Fibroblast of skin of abdomen (primary cell): Measurements from ENCODE around the gene RTEL1. TPM values are rescaled to one million over a fixed set of nuclear protein-coding genes. Genes with fewer than 3 reads are reported as not detected.
"Not testable (repeated sequence)": the region's sequence is repeated elsewhere in the genome, so short reads cannot be mapped to it uniquely, and the experiment has no call there.

Experiments
- DNase-seq: peaks from one replicate; pipeline ENCODE4 v3.0.0-alpha.2; 2013
- polyA plus RNA-seq, 2 experiments: library from polyadenylated mRNA; unstranded; fragments of 120-200 nt; gene quantifications; one replicate each; pipeline ENCODE4 v1.2.1, GENCODE V29; 2013; ENCODE audit not compliant: insufficient read length in 2 of 2

The RTEL1 gene, protein sequence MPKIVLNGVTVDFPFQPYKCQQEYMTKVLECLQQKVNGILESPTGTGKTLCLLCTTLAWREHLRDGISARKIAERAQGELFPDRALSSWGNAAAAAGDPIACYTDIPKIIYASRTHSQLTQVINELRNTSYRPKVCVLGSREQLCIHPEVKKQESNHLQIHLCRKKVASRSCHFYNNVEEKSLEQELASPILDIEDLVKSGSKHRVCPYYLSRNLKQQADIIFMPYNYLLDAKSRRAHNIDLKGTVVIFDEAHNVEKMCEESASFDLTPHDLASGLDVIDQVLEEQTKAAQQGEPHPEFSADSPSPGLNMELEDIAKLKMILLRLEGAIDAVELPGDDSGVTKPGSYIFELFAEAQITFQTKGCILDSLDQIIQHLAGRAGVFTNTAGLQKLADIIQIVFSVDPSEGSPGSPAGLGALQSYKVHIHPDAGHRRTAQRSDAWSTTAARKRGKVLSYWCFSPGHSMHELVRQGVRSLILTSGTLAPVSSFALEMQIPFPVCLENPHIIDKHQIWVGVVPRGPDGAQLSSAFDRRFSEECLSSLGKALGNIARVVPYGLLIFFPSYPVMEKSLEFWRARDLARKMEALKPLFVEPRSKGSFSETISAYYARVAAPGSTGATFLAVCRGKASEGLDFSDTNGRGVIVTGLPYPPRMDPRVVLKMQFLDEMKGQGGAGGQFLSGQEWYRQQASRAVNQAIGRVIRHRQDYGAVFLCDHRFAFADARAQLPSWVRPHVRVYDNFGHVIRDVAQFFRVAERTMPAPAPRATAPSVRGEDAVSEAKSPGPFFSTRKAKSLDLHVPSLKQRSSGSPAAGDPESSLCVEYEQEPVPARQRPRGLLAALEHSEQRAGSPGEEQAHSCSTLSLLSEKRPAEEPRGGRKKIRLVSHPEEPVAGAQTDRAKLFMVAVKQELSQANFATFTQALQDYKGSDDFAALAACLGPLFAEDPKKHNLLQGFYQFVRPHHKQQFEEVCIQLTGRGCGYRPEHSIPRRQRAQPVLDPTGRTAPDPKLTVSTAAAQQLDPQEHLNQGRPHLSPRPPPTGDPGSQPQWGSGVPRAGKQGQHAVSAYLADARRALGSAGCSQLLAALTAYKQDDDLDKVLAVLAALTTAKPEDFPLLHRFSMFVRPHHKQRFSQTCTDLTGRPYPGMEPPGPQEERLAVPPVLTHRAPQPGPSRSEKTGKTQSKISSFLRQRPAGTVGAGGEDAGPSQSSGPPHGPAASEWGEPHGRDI (N-terminal part only)
- 14.6 TPM for polyA plus RNA-seq (2013, experiment 1 of 2; ENCODE audit: insufficient read length)
- polyA plus RNA-seq (2013, experiment 2 of 2; ENCODE audit: insufficient read length), result 16.2 TPM

- peak; percentile 89 for DNase-seq
These were observed at the start of gene RTEL1 for GRCh38 chr20:63657937-63658748. TSS of gene RTEL1 (plus strand) at chr20:63658312. CDS start at chr20:63659403, 1,091 bp downstream.

DNA sequence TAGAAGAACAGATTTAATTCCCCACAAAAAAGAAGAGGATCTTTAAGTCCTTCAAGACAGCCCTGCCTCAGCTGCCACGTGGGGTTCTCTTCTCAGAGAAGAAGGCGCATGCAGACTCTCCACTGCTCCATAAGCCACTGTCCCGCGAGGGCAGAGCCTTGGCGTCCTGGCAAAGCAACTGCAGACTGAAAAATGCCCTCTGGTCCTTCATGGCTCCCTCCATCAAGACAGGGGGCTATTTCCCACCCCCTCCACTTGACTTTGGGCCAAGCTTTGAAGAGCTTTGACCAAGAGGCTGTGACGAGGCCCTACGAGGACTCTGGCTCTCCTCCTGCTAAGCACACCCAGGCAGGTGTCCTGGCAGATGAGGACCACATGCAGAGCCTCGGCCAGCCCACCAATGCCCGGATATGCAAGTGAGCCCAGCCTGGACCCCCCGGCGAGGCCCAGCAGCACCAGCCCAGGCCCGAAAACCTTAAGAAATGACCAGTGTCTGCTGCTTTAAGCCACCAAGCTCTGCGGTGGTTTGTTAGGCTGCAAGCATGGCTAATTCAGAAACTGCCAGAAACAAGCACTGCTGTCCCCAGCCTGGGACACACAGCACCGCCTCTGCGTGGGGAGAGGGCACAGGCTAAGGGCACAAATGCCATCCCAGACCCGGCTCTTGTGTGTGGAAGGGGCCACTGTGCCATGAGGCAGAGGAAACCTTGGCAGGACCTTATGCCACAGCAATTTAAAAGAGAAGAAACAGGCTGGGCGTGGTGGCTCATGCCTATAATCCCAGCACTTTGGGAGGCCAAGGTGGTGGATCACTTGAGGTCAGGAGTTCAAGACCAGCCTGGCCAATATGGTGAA lies 47.3 kb upstream of the RTEL1 start:
- DNase-seq, result no peak

- DNase-seq, result no peak
These were observed 46.5 kb upstream of the RTEL1 start for GRCh38 chr20:63611646-63612045.

GRCh38 chr20:63612276-63612931 lies 45.7 kb upstream of the RTEL1 start:
- no peak for DNase-seq

DNA sequence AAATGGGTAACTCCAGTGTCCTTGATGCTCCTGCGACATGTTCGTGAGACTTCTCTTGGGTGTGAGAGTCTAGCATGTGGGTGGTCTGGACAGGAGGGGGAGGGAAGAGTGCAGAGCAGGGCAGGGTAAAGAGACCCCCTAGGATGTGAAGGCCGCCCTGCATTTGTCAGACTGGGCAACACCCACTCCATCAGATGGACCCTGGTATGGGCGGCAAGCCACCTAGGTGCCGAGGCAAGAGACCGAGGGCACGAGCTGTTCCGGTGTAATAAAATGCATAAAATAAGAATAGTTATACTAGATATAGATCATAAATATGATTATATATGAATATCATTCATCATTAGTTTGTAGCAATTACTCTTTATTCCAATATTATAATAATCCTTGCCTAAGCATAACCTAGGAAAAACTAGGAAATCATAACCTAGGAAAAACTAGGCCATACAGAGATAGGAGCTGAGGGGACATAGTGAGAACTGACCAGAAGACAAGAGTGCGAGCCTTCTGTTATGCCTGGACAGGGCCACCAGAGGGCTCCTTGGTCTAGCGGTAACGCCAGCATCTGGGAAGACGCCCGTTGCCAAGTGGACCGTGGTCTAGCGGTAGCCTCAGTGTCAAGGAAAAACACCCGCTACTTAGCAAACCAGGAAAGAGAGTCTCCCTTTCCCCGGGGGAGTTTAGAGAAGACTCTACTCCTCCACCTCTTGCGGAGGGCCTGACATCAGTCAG lies 44.1 kb upstream of the RTEL1 start:
- not testable (repeated sequence) for DNase-seq

DNA sequence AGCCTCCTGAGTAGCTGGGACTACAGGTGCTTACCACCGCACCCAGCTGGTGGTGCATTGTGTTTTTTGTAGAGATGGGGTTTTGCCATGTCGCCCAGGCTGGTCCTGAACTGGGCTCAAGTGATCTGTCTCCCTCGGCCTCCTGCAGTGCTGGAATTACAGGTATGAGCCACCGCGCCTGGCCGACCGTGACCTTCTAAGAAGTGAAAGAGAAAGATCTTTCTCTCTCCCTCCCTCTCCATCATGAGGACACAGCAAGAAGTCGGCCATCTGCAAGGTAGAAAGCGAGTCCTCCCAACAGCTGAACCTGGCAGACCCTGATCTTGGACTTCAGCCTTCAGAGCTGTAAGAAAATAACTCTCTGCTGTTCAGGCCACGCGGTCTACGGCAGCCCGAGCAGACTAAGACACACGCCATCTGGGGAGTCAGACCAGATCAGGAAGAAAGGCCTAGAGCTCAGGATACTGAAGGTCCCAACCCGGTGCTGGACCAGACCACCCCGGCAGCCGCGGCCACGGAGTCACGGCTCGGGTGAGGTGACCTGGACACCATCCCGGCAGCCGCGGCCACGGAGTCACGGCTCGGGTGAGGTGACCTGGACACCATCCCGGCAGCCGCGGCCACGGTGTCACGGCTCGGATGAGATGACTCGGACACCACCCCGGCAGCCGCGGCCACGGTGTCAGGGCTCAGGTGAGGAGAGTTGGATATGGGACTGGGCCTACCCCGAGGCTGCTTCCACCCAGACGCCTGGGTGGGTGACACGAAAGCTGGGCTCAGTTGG lies 40.8 kb upstream of the RTEL1 start:
- DNase-seq, result no peak

- no peak for DNase-seq
These were observed 40.2 kb upstream of the RTEL1 start for GRCh38 chr20:63617876-63618265.

- no peak for DNase-seq
These were observed 39.7 kb upstream of the RTEL1 start for GRCh38 chr20:63618291-63618980.

- DNase-seq, result no peak
These were observed 39.0 kb upstream of the RTEL1 start for GRCh38 chr20:63619086-63619485.

GRCh38 chr20:63619505-63619904 lies 38.6 kb upstream of the RTEL1 start:
- DNase-seq, result no peak

GRCh38 chr20:63620991-63621390 lies 37.1 kb upstream of the RTEL1 start:
- DNase-seq, result no peak

DNA sequence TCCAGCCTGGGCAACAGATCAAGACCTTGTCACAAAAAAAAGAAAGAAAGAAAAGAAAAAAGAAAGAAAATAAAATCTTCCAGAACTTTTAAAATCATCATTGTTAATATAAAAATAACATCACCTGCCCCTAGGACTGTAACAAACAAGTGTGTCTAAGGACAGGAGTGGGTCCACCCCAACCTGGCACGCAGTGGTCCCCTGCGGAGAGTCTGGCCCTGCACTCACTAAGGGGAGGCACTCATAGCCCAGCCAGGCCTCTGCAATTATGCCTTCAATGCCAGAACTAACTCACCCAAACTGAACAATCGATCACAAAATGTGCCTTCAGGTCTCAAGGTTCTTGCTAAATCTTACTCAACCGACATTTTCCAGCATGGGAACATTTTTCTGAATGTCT lies 36.0 kb upstream of the RTEL1 start:
- DNase-seq, result no peak

DNA sequence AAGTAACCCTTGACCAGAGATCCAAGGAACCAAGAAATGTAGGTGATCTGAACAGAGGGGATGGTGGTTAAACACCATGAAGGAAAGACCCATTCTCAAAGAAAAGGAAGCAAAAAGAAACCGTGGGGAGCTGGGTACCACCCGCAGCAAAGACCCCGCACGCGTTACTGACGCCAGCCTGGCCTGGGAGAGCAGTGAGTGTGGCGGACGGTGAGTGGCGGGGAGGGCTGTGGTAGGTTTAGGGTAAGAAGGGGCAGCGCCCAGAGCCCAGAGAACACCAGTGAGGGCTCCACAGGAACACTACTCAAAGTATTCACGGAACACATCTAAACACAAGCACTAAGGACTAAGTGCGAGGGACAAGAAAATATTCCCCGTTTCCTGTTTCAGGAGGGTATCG lies 35.4 kb upstream of the RTEL1 start:
- DNase-seq, result no peak

- DNase-seq, result peak; percentile 50
These were observed 33.6 kb upstream of the RTEL1 start for GRCh38 chr20:63624486-63624885.

DNA sequence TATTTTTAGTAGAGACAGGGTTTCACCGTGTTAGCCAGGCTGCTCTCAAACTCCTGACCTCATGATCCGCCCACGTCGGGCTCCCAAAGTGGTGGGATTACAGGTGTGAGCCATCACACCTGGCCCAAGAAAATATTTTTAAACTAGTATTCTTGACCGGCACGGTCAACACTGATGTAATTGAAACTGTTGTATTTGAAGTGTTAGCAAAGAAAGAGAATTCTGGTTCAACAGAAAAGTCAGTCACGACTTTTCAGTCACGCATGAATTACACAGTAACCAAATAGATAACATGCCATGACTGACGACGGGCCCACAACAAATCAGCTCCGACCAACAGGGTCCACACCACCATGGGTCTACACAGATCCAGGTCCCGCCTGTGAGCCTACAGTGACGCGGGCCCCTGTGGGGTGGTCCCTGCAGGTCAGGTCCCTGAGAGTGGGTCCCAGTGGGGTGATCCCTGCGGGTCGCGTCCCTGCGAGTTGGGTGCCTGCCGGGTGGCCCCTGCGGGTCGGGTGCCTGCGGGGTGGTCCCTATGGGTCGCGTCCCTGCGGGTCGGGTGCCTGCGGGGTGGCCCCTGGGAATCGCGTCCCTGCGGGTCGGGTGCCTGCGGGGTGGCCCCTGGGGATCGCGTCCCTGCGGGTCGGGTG lies 32.2 kb upstream of the RTEL1 start:
- peak; percentile 13 for DNase-seq

GRCh38 chr20:63626424-63627128 lies 31.5 kb upstream of the RTEL1 start, which contains the start of gene GMEB2:
TSS of gene GMEB2 (minus strand) at chr20:63627101. CDS start at chr20:63619397, 7,704 bp downstream.
- DNase-seq, result peak; percentile 81
